K562 (cell line): ENCODE measurements around the gene LGR6. TPM values are rescaled to one million over a fixed set of nuclear protein-coding genes. Genes with fewer than 3 reads are reported as not detected.

Source experiments
- CHD7 ChIP-seq: fragments of 200-600 bp; sonication (generic); IDR thresholded peaks from one replicate; pipeline ENCODE4 v1.6.1; 2012; ENCODE audit warnings: mild to moderate bottlenecking, low read depth, low read length, inconsistent platforms
- HLTF ChIP-seq: fragments of 450-650 bp; IDR thresholded peaks from 2 replicates; pipeline ENCODE4 v1.6.1; 2016
- KLF6 ChIP-seq: fragments of 250-450 bp; sonication (Bioruptor Pico); IDR thresholded peaks from 2 replicates; pipeline ENCODE4 v1.4.0; 2020; ENCODE audit warnings: mild to moderate bottlenecking, moderate library complexity, borderline replicate concordance
- MCM5 ChIP-seq: fragments of 450-650 bp; IDR thresholded peaks from 2 replicates; pipeline ENCODE4 v1.6.1; 2016; ENCODE audit warnings: low read depth
- SMAD4 ChIP-seq: fragments of 250-450 bp; sonication (Bioruptor Pico); conservative IDR thresholded peaks from 2 replicates; pipeline ENCODE4 v1.8.0; 2021; ENCODE audit warnings: inconsistent platforms, mild to moderate bottlenecking, moderate library complexity
- TEAD2 ChIP-seq: fragments of 450-650 bp; IDR thresholded peaks from 2 replicates; pipeline ENCODE4 v1.6.1; 2016; ENCODE audit warnings: missing genetic modification characterization, control low read depth, missing compliant biosample characterization
- TSC22D4 ChIP-seq: fragments of 450-650 bp; IDR thresholded peaks from 2 replicates; pipeline ENCODE4 v1.6.1; 2016; ENCODE audit warnings: missing genetic modification characterization, missing biosample characterization, control low read depth
- U2AF1 ChIP-seq: fragments of 200-400 bp; formaldehyde crosslinking; optimal IDR thresholded peaks from 2 replicates; pipeline ENCODE3; 2017; ENCODE audit warnings: mild to moderate bottlenecking, low read depth, low read length, moderate library complexity
- polyA plus RNA-seq, 8 experiments: library from polyadenylated mRNA; depleted of rRNA in 4 of 8; stranded (reverse) in 5 of 8; unstranded in 3 of 8; fragments of >200 nt; fragmentation: Nextera tagmentation in 2 of 8; fragmentation: Illumina TruSeq in 1 of 8; extraction: Ambion mirVana in 2 of 8; extraction: Trizol in 1 of 8; gene quantifications; 2 replicates each; pipeline versions ENCODE4 v1.2.1 to v1.2.3, GENCODE V29; 2011 to 2014; ENCODE audit warnings: inconsistent platforms in 1 of 8, missing spikeins in 1 of 8
- total RNA-seq, 7 experiments: library from RNA; depleted of rRNA in 6 of 7; stranded (reverse); fragments of >200 nt in 6 of 7; fragmentation: Illumina TruSeq in 2 of 7; extraction: Trizol in 2 of 7; gene quantifications; 2 replicates each; pipeline versions ENCODE4 v1.2.1 to v1.2.3, GENCODE V29; 2011 to 2021; ENCODE audit warnings: low replicate concordance in 1 of 7

LGR6 gene
- total and polyA plus RNA-seq, 9 of the 15 experiments (the other 6 are each of a cell fraction or from before 2014, with no cell fraction given): 0.01 to 0.54 (median 0.17) TPM; not detected in 1

GRCh38 chr1:202192770-202193613, 607 bp upstream of the LGR6 start (continued):
- TF ChIP-seq TSC22D4 (tag): no peak
- TF ChIP-seq SMAD4 (CRISPR knock-in tag): no peak
- no peak for TF ChIP-seq U2AF1
- no peak for TF ChIP-seq MCM5
- TF ChIP-seq CHD7: no peak
- TF ChIP-seq KLF6: no peak
- no peak for TF ChIP-seq TEAD2 (tag)
- TF ChIP-seq HLTF: no peak
